Astrocyte (in vitro differentiated cells and primary cell): ENCODE measurements around the gene PAPOLB. TPM values are rescaled to one million over a fixed set of nuclear protein-coding genes. Genes with fewer than 3 reads are reported as not detected.

ENCODE experiments used
- DNase-seq: peaks from one replicate; pipeline ENCODE4 v3.0.0-alpha.2; 2010; ENCODE audit warnings: low read depth
- FAIRE-seq: peaks from 2 replicates; lab custom pipeline; 2011; peaks lifted over from hg19 to GRCh38; lab: Jason Lieb, UNC
- H2AFZ ChIP-seq: 2 replicates; pipeline ENCODE4 v1.6.0; 2012; ENCODE audit warnings: low read depth, low read length, inconsistent platforms
- H3K27ac ChIP-seq: 2 replicates; pipeline ENCODE4 v1.5.1; 2011; ENCODE audit warnings: low read depth, low read length, inconsistent platforms
- H3K27me3 ChIP-seq: 2 replicates; pipeline ENCODE4 v1.6.0; 2011; ENCODE audit warnings: low read length, inconsistent platforms; ENCODE audit not compliant: insufficient read depth
- H3K36me3 ChIP-seq: 2 replicates; pipeline ENCODE4 v1.5.1; 2011; ENCODE audit warnings: low read length, inconsistent platforms; ENCODE audit not compliant: insufficient read depth
- H3K4me1 ChIP-seq: 2 replicates; pipeline ENCODE4 v1.5.1; 2011; ENCODE audit warnings: low read length, inconsistent platforms; ENCODE audit not compliant: insufficient read depth
- H3K4me2 ChIP-seq: 2 replicates; pipeline ENCODE4 v1.6.0; 2012; ENCODE audit warnings: low read length, inconsistent platforms
- H3K4me3 ChIP-seq: 2 replicates; pipeline ENCODE4 v1.5.1; 2011; ENCODE audit warnings: low read depth, mild to moderate bottlenecking, low read length, inconsistent platforms; ENCODE audit not compliant: insufficient read depth
- H3K79me2 ChIP-seq: 2 replicates; pipeline ENCODE4 v1.6.0; 2012; ENCODE audit warnings: mild to moderate bottlenecking, low read length, inconsistent platforms; ENCODE audit not compliant: insufficient read depth
- H3K9ac ChIP-seq: 2 replicates; pipeline ENCODE4 v1.6.0; 2012; ENCODE audit warnings: mild to moderate bottlenecking, low read length, inconsistent platforms
- H3K9me3 ChIP-seq: 2 replicates; pipeline ENCODE4 v1.5.1; 2012; ENCODE audit warnings: low read depth, mild to moderate bottlenecking, low read length, inconsistent platforms; ENCODE audit not compliant: insufficient read depth
- H4K20me1 ChIP-seq: 2 replicates; pipeline ENCODE4 v1.6.0; 2012; ENCODE audit warnings: low read length, inconsistent platforms; ENCODE audit not compliant: insufficient read depth
- H3K27ac Mint-ChIP-seq: one replicate; pipeline ENCODE4 v1.8.0; 2021; ENCODE audit warnings: mild to moderate bottlenecking, mixed read lengths; ENCODE audit not compliant: unreplicated experiment
- H3K27me3 Mint-ChIP-seq: one replicate; pipeline ENCODE4 v1.8.0; 2021; ENCODE audit warnings: low read depth, mixed read lengths; ENCODE audit not compliant: unreplicated experiment
- H3K36me3 Mint-ChIP-seq: one replicate; pipeline ENCODE4 v1.8.0; 2021; ENCODE audit warnings: low read depth, mixed read lengths; ENCODE audit not compliant: unreplicated experiment
- H3K4me1 Mint-ChIP-seq: one replicate; pipeline ENCODE4 v1.8.0; 2021; ENCODE audit warnings: low read depth, mixed read lengths; ENCODE audit not compliant: unreplicated experiment
- H3K4me3 Mint-ChIP-seq: one replicate; pipeline ENCODE4 v1.8.0; 2021; ENCODE audit warnings: mild to moderate bottlenecking, moderate library complexity, mixed read lengths; ENCODE audit not compliant: unreplicated experiment
- H3K9me3 Mint-ChIP-seq: one replicate; pipeline ENCODE4 v1.8.0; 2021; ENCODE audit warnings: mild to moderate bottlenecking, mixed read lengths; ENCODE audit not compliant: unreplicated experiment
- CTCF ChIP-seq: IDR thresholded peaks from 2 replicates; pipeline ENCODE4 v1.5.1; 2011; ENCODE audit warnings: low read depth, mild to moderate bottlenecking, inconsistent platforms, low read length, moderate library complexity; ENCODE audit not compliant: insufficient read depth
- EZH2 ChIP-seq: IDR thresholded peaks from 2 replicates; pipeline ENCODE4 v1.6.1; 2012; ENCODE audit warnings: mild to moderate bottlenecking, low read length, inconsistent platforms; ENCODE audit not compliant: insufficient read depth
- total RNA-seq: library from RNA; stranded (reverse); gene quantifications from 2 replicates; pipeline ENCODE4 v1.2.1, GENCODE V29; 2021

Gene PAPOLB
- total RNA-seq, 1 donor from 2014 or later: not detected

GRCh38 chr7:4817178-4817901 lies 44.5 kb downstream of the PAPOLB start:
- no peak for DNase-seq
- Mint-ChIP-seq H3K4me3 (no peak overlapping the region), H3K27me3 (peaks cover 29% of the 10 kb centered on the region), H3K27ac (no peak overlapping the region), H3K9me3 (peaks cover 12% of the 10 kb centered on the region), H3K36me3 (peaks cover 2% of the 10 kb centered on the region), H3K4me1 (no peaks in the 10 kb centered on the region)
- Histone ChIP-seq H4K20me1 (no peaks in the 10 kb centered on the region), H3K9me3 (no peaks in the 10 kb centered on the region), H3K27ac (no peak overlapping the region), H3K9ac (no peak overlapping the region), H3K36me3 (no peaks in the 10 kb centered on the region), H3K27me3 (no peaks in the 10 kb centered on the region), H3K4me2 (no peak overlapping the region), H3K4me1 (no peaks in the 10 kb centered on the region), H3K79me2 (no peaks in the 10 kb centered on the region), H3K4me3 (no peak overlapping the region), H2AFZ (no peak overlapping the region)
- TF ChIP-seq EZH2: no peak
- no peak for TF ChIP-seq CTCF
- FAIRE-seq: no peak

- Histone ChIP-seq H3K9me3 (no peaks in the 10 kb centered on the region), H3K4me3 (no peak overlapping the region), H3K79me2 (no peaks in the 10 kb centered on the region), H3K9ac (no peak overlapping the region), H4K20me1 (no peaks in the 10 kb centered on the region), H3K4me2 (no peak overlapping the region), H3K27me3 (no peaks in the 10 kb centered on the region), H3K4me1 (no peaks in the 10 kb centered on the region), H3K36me3 (no peaks in the 10 kb centered on the region), H3K27ac (no peak overlapping the region), H2AFZ (no peak overlapping the region)
- H3K27me3 Mint-ChIP-seq: peaks cover 26% of the 10 kb centered on the region
- H3K4me1 Mint-ChIP-seq: no peaks in the 10 kb centered on the region
- H3K9me3 Mint-ChIP-seq: peaks cover 12% of the 10 kb centered on the region
- peaks cover 2% of the 10 kb centered on the region for H3K36me3 Mint-ChIP-seq
- no peak overlapping the region for H3K4me3 Mint-ChIP-seq
- FAIRE-seq (no peak), DNase-seq (no peak)
- no peak overlapping the region for H3K27ac Mint-ChIP-seq
- no peak for TF ChIP-seq CTCF
- no peak for TF ChIP-seq EZH2
Observed at GRCh38 chr7:4816419-4817080, 45.3 kb downstream of the PAPOLB start.
